Lung (tissue), 12 donors: ENCODE data around the gene ATF6B. TPM values are rescaled to one million over a fixed set of nuclear protein-coding genes. Genes with fewer than 3 reads are reported as not detected.

Source experiments
- ATAC-seq: fragments of 200-7000 bp; cut with Tn5 transposase; one replicate; pipeline ENCODE4 v1.9.1; 2020; ENCODE audit warnings: moderate number of reproducible peaks; ENCODE audit not compliant: insufficient read depth, low FRiP score
- DNase-seq, 3 donors: peaks; one replicate each; pipeline ENCODE4 v3.0.0-alpha.2; 2013 to 2017
- H3K27ac ChIP-seq, 2 donors: one replicate each; pipeline ENCODE4 v1.5.1; 2013; ENCODE audit warnings: mild to moderate bottlenecking in 2 of 2, moderate library complexity in 2 of 2, control low read depth in 1 of 2, inconsistent platforms in 1 of 2, low read depth in 1 of 2, low read length in 1 of 2
- H3K27me3 ChIP-seq, 3 donors: one replicate each; pipeline ENCODE4 v1.5.1; 2013; ENCODE audit warnings: low read length in 2 of 3; ENCODE audit not compliant: control insufficient read depth in 3 of 3, insufficient read depth in 3 of 3
- H3K36me3 ChIP-seq, 4 donors: one replicate each; pipeline ENCODE4 v1.5.1; 2013; ENCODE audit warnings: low read length in 4 of 4, mild to moderate bottlenecking in 1 of 4, moderate library complexity in 1 of 4; ENCODE audit not compliant: control insufficient read depth in 4 of 4, insufficient read depth in 4 of 4
- H3K4me1 ChIP-seq, 5 donors: one replicate each; pipeline ENCODE4 v1.5.1; 2013; ENCODE audit warnings: low read length in 5 of 5, mild to moderate bottlenecking in 2 of 5, moderate library complexity in 1 of 5; ENCODE audit not compliant: control insufficient read depth in 5 of 5, insufficient read depth in 5 of 5
- H3K4me3 ChIP-seq: one replicate; pipeline ENCODE4 v1.5.1; 2013; ENCODE audit warnings: mild to moderate bottlenecking, control low read depth, moderate library complexity
- H3K9ac ChIP-seq, 2 donors: one replicate each; pipeline ENCODE4 v1.5.1; 2013; ENCODE audit warnings: low read length in 2 of 2, control low read depth in 1 of 2; ENCODE audit not compliant: insufficient read depth in 1 of 2
- H3K9me3 ChIP-seq, 4 donors: one replicate each; pipeline ENCODE4 v1.5.1; 2013; ENCODE audit warnings: low read length in 3 of 4, mild to moderate bottlenecking in 1 of 4, moderate library complexity in 1 of 4; ENCODE audit not compliant: control insufficient read depth in 4 of 4, insufficient read depth in 3 of 4
- CTCF ChIP-seq: IDR thresholded peaks from 2 replicates; pipeline ENCODE4 v1.5.1; 2012; ENCODE audit warnings: mild to moderate bottlenecking; ENCODE audit errors: control extremely low read depth, extremely low read depth
- WGBS, 2 donors: extraction: QIAGEN DNeasy Blood & Tissue Kit; methylation state at CpG; one replicate each; pipeline ENCODE4 v1.1.7; 2013; 5-methylcytosine and 5-hydroxymethylcytosine counted together
- polyA plus RNA-seq, 2 donors: library from polyadenylated mRNA; stranded (reverse); fragments of 200-250 nt; gene quantifications; one replicate each; pipeline ENCODE4 v1.2.1, GENCODE V29; 2013
- total RNA-seq, 2 donors: library from RNA; depleted of rRNA in 1 of 2; stranded (reverse); fragments of >200 nt in 1 of 2; gene quantifications; one replicate each; pipeline ENCODE4 v1.2.1, GENCODE V29; 2014 to 2021
- donor health status: control.
- donor health status: control.
- donor health status: Bipolar disorder and iron deficiency.
- donor health status: healthy.
- donor health status: DM: yes; HTN: yes; CAD: no.

The ATF6B gene
- total and polyA plus RNA-seq, 4 donors = 50.1 to 101 (median 62.4) TPM

- H3K36me3 ChIP-seq = peaks cover 0 to 11% (median 1%) of the 10 kb centered on the region in 4 donors
- no peak overlapping the region for H3K27ac ChIP-seq
- H3K9me3 ChIP-seq = no peaks in the 10 kb centered on the region
- 90 to 97% methylated on average over 2 of the region's 2 CpGs for WGBS, 2 donors
- TF ChIP-seq CTCF = no peak
- ATAC-seq = no peak
- H3K4me3 ChIP-seq = no peak overlapping the region
- no peak overlapping the region for H3K9ac ChIP-seq
- DNase-seq = no peak
- peaks cover 0 to 20% (median 3%) of the 10 kb centered on the region in 5 donors for H3K4me1 ChIP-seq
- H3K27me3 ChIP-seq = peaks cover 0 to 27% (median 3%) of the 10 kb centered on the region in 3 donors
Observed at GRCh38 chr6:32084780-32085179, 43.3 kb downstream of the ATF6B start.

- Histone ChIP-seq H3K27me3 (peaks cover 0 to 22% (median 3%) of the 10 kb centered on the region in 3 donors), H3K9ac (no peak overlapping the region), H3K9me3 (no peaks in the 10 kb centered on the region), H3K4me3 (no peak overlapping the region), H3K27ac (no peak overlapping the region), H3K4me1 (peaks cover 0 to 21% (median 3%) of the 10 kb centered on the region in 5 donors), H3K36me3 (peaks cover 0 to 14% (median 1%) of the 10 kb centered on the region in 4 donors)
- DNase-seq (no peak), ATAC-seq (no peak)
- WGBS, 2 donors = 93 to 96% methylated on average over 22 of the region's 22 CpGs
- TF ChIP-seq CTCF = no peak
Observed at GRCh38 chr6:32083812-32084768, 44.0 kb downstream of the ATF6B start.

GRCh38 chr6:32082935-32083334 lies 45.1 kb downstream of the ATF6B start:
- DNase-seq (no peak), ATAC-seq (no peak)
- no peaks in the 10 kb centered on the region for H3K9me3 ChIP-seq
- H3K4me3 ChIP-seq = no peak overlapping the region
- peaks cover 0 to 15% (median 1%) of the 10 kb centered on the region in 4 donors for H3K36me3 ChIP-seq
- peaks cover 0 to 18% (median 3%) of the 10 kb centered on the region in 3 donors for H3K27me3 ChIP-seq
- WGBS, 2 donors = 78 to 87% methylated on average over 9 of the region's 9 CpGs
- H3K9ac ChIP-seq = no peak overlapping the region
- peaks cover 0 to 17% (median 3%) of the 10 kb centered on the region in 5 donors for H3K4me1 ChIP-seq
- H3K27ac ChIP-seq = no peak overlapping the region
- no peak for TF ChIP-seq CTCF
